H9 (cell line): ENCODE measurements around the gene EPB41L2. TPM values are rescaled to one million over a fixed set of nuclear protein-coding genes. Genes with fewer than 3 reads are reported as not detected.

Experiments used
- DNase-seq: peaks from one replicate; pipeline ENCODE4 v3.0.0-alpha.2; 2017
- H2AFZ ChIP-seq: one replicate; pipeline ENCODE4 v1.6.1; 2013; ENCODE audit warnings: mild to moderate bottlenecking, low read length, control low read depth, moderate library complexity
- H2AK5ac ChIP-seq: 2 replicates; pipeline ENCODE4 v1.6.1; 2013; ENCODE audit warnings: low read length, control low read depth, mixed read lengths; ENCODE audit not compliant: insufficient read length
- H2BK120ac ChIP-seq: one replicate; pipeline ENCODE4 v1.6.1; 2013; ENCODE audit warnings: low read depth, mild to moderate bottlenecking, low read length, control low read depth, inconsistent platforms; ENCODE audit not compliant: poor library complexity, severe bottlenecking
- H2BK12ac ChIP-seq: 2 replicates; pipeline ENCODE4 v1.6.1; 2013; ENCODE audit warnings: low read length, control low read depth, mixed read lengths, low read depth; ENCODE audit not compliant: insufficient read length
- H2BK15ac ChIP-seq: 2 replicates; pipeline ENCODE4 v1.6.1; 2013; ENCODE audit warnings: low read depth, low read length, control low read depth
- H2BK20ac ChIP-seq: one replicate; pipeline ENCODE4 v1.6.1; 2013; ENCODE audit warnings: low read depth, mild to moderate bottlenecking, low read length, control low read depth, inconsistent platforms; ENCODE audit not compliant: poor library complexity, severe bottlenecking
- H2BK5ac ChIP-seq: 2 replicates; pipeline ENCODE4 v1.6.1; 2013; ENCODE audit warnings: low read length, control low read depth, mixed read lengths; ENCODE audit not compliant: insufficient read length
- H3K14ac ChIP-seq: 2 replicates; pipeline ENCODE4 v1.6.1; 2013; ENCODE audit warnings: low read length, control low read depth; ENCODE audit not compliant: insufficient read depth
- H3K18ac ChIP-seq: 2 replicates; pipeline ENCODE4 v1.6.1; 2013; ENCODE audit warnings: low read depth, mild to moderate bottlenecking, mixed read lengths, low read length, control low read depth; ENCODE audit not compliant: insufficient read length
- H3K23ac ChIP-seq: 2 replicates; pipeline ENCODE4 v1.6.1; 2013; ENCODE audit warnings: low read length, control low read depth, mixed read lengths, low read depth; ENCODE audit not compliant: insufficient read length
- H3K23me2 ChIP-seq: 2 replicates; pipeline ENCODE4 v1.6.1; 2013; ENCODE audit warnings: low read depth, mild to moderate bottlenecking, mixed read lengths, low read length, control low read depth; ENCODE audit not compliant: insufficient read length, poor library complexity, severe bottlenecking
- H3K27ac ChIP-seq: 2 replicates; pipeline ENCODE4 v1.5.1; 2013; ENCODE audit warnings: low read length, control low read depth, mixed read lengths, low read depth; ENCODE audit not compliant: insufficient read length
- H3K27me3 ChIP-seq: 2 replicates; pipeline ENCODE4 v1.6.1; 2013; ENCODE audit warnings: low read length, control low read depth, inconsistent platforms; ENCODE audit not compliant: insufficient read depth
- H3K4ac ChIP-seq: 2 replicates; pipeline ENCODE4 v1.6.1; 2013; ENCODE audit warnings: low read depth, mild to moderate bottlenecking, control low read depth, inconsistent platforms, low read length, moderate library complexity
- H3K4me1 ChIP-seq: 2 replicates; pipeline ENCODE4 v1.6.1; 2013; ENCODE audit warnings: low read length, control low read depth, inconsistent platforms; ENCODE audit not compliant: insufficient read depth
- H3K4me2 ChIP-seq: 2 replicates; pipeline ENCODE4 v1.6.1; 2013; ENCODE audit warnings: low read length, control low read depth, mixed read lengths; ENCODE audit not compliant: insufficient read length, insufficient read depth
- H3K56ac ChIP-seq: 2 replicates; pipeline ENCODE4 v1.6.1; 2013; ENCODE audit warnings: low read depth, mild to moderate bottlenecking, mixed read lengths, low read length, control low read depth; ENCODE audit not compliant: insufficient read length
- H3K79me1 ChIP-seq: 2 replicates; pipeline ENCODE4 v1.6.1; 2013; ENCODE audit warnings: low read depth, mild to moderate bottlenecking, moderate library complexity, low read length, control low read depth, inconsistent platforms; ENCODE audit not compliant: insufficient read depth, poor library complexity, severe bottlenecking
- H3K79me2 ChIP-seq: 2 replicates; pipeline ENCODE4 v1.6.1; 2013; ENCODE audit warnings: low read length, control low read depth, inconsistent platforms; ENCODE audit not compliant: insufficient read depth
- H3K9ac ChIP-seq: 2 replicates; pipeline ENCODE4 v1.6.1; 2013; ENCODE audit warnings: low read length, control low read depth, mixed read lengths; ENCODE audit not compliant: insufficient read length; ENCODE audit errors: extremely low read depth
- H3K9me3 ChIP-seq: one replicate; pipeline ENCODE4 v1.6.1; 2013; ENCODE audit warnings: low read depth, low read length, inconsistent platforms; ENCODE audit not compliant: control insufficient read depth
- H3T11ph ChIP-seq: one replicate; pipeline ENCODE4 v1.6.1; 2013; ENCODE audit warnings: mild to moderate bottlenecking, low read length, control low read depth, inconsistent platforms
- H4K20me1 ChIP-seq: one replicate; pipeline ENCODE4 v1.6.1; 2013; ENCODE audit not compliant: control insufficient read depth, insufficient read length, insufficient read depth
- H4K5ac ChIP-seq: 2 replicates; pipeline ENCODE4 v1.6.1; 2013; ENCODE audit warnings: low read depth, mild to moderate bottlenecking, mixed read lengths, low read length, control low read depth; ENCODE audit not compliant: insufficient read length
- H4K8ac ChIP-seq: replicated peaks from 2 replicates; pipeline ENCODE4 v1.6.1; 2013; ENCODE audit warnings: low read length, control low read depth, mixed read lengths, low read depth; ENCODE audit not compliant: insufficient read length
- H4K91ac ChIP-seq: 2 replicates; pipeline ENCODE4 v1.6.1; 2013; ENCODE audit warnings: low read depth, mild to moderate bottlenecking, moderate library complexity, mixed read lengths, low read length, control low read depth; ENCODE audit not compliant: insufficient read length
- H3K27ac Mint-ChIP-seq, 3 experiments: 2 replicates in 2 of 3; 3 replicates in 1 of 3; pipeline ENCODE4 v1.8.0; 2020 to 2021; ENCODE audit warnings: mixed read lengths in 3 of 3, mild to moderate bottlenecking in 1 of 3, moderate library complexity in 1 of 3
- H3K27me3 Mint-ChIP-seq: 2 replicates; pipeline ENCODE4 v1.8.0; 2021; ENCODE audit warnings: low read depth, mild to moderate bottlenecking, moderate library complexity, mixed read lengths
- H3K36me3 Mint-ChIP-seq, 3 experiments: 2 replicates in 2 of 3; 3 replicates in 1 of 3; pipeline ENCODE4 v1.8.0; 2020 to 2021; ENCODE audit warnings: low read depth in 3 of 3, mixed read lengths in 3 of 3; ENCODE audit not compliant: insufficient read depth in 1 of 3
- H3K4me1 Mint-ChIP-seq, 2 experiments: 2 replicates each; pipeline ENCODE4 v1.8.0; 2020; ENCODE audit warnings: mixed read lengths in 2 of 2
- H3K4me3 Mint-ChIP-seq, 2 experiments: 2 replicates in 1 of 2; 3 replicates in 1 of 2; pipeline ENCODE4 v1.8.0; 2020 to 2021; ENCODE audit warnings: mild to moderate bottlenecking in 2 of 2, mixed read lengths in 2 of 2, moderate library complexity in 1 of 2
- H3K9me3 Mint-ChIP-seq, 2 experiments: 2 replicates in 1 of 2; 3 replicates in 1 of 2; pipeline ENCODE4 v1.8.0; 2020; ENCODE audit warnings: mild to moderate bottlenecking in 2 of 2, mixed read lengths in 2 of 2, moderate library complexity in 1 of 2
- CTCF ChIP-seq: fragments of 200-600 bp; sonication (generic); conservative IDR thresholded peaks from 3 replicates; pipeline ENCODE4 v1.8.0; 2021; ENCODE audit warnings: antibody characterized with exemption, mild to moderate bottlenecking
- WGBS: extraction: QIAGEN DNeasy Blood & Tissue Kit; methylation state at CpG from one replicate; pipeline ENCODE4 v1.1.7; 2013; ENCODE audit warnings: missing lambda C conversion rate, low lambda C conversion rate, mixed read lengths; ENCODE audit not compliant: insufficient read length; ENCODE audit errors: extremely low coverage; 5-methylcytosine and 5-hydroxymethylcytosine counted together
- total RNA-seq: library from RNA; stranded (reverse); gene quantifications from 2 replicates; pipeline ENCODE4 v1.2.1, GENCODE V29; 2021

EPB41L2 gene
- total RNA-seq, 1 experiment from 2014 or later: 90.2 TPM

- Histone ChIP-seq H3K18ac (no peak overlapping the region), H2AFZ (no peak overlapping the region), H4K91ac (no peak overlapping the region), H3K9me3 (no peaks in the 10 kb centered on the region), H3K27ac (no peak overlapping the region), H3K9ac (no peak overlapping the region), H3K23me2 (no peaks in the 10 kb centered on the region), H3K23ac (no peak overlapping the region), H2BK15ac (no peak overlapping the region), H2BK12ac (no peak overlapping the region), H3K79me1 (no peaks in the 10 kb centered on the region), H3K4me2 (no peak overlapping the region), H2BK120ac (no peak overlapping the region), H3K27me3 (no peaks in the 10 kb centered on the region), H3K14ac (no peak overlapping the region), H3T11ph (no peak overlapping the region), H2AK5ac (no peak overlapping the region), H3K56ac (no peak overlapping the region), H2BK20ac (no peak overlapping the region), H4K8ac (no peak overlapping the region), H4K5ac (no peak overlapping the region), H2BK5ac (no peak overlapping the region), H4K20me1 (no peaks in the 10 kb centered on the region), H3K4me1 (no peaks in the 10 kb centered on the region), H3K4ac (no peak overlapping the region), H3K79me2 (no peaks in the 10 kb centered on the region)
- Mint-ChIP-seq H3K36me3 (peaks cover 0 to under 1% (median 0%) of the 10 kb centered on the region in 3 experiments; a peak in 1 of 7 replicates), H3K27me3 (no peaks in the 10 kb centered on the region), H3K9me3 (peaks cover 0 to under 1% of the 10 kb centered on the region in 2 experiments; a peak in 1 of 5 replicates), H3K4me3 (no peak overlapping the region), H3K4me1 (peaks cover 4% of the 10 kb centered on the region in 2 experiments), H3K27ac (no peak overlapping the region)
- DNase-seq: no peak
- no CpG with 5 or more reads among the region's 6 CpGs for WGBS
- no peak for TF ChIP-seq CTCF
These were observed 17.0 kb upstream of the EPB41L2 start for GRCh38 chr6:131080084-131080483.
